Measurements from ENCODE around the gene KRT84. TPM values are rescaled to one million over a fixed set of nuclear protein-coding genes. Genes with fewer than 3 reads are reported as not detected.

KRT84 gene, protein sequence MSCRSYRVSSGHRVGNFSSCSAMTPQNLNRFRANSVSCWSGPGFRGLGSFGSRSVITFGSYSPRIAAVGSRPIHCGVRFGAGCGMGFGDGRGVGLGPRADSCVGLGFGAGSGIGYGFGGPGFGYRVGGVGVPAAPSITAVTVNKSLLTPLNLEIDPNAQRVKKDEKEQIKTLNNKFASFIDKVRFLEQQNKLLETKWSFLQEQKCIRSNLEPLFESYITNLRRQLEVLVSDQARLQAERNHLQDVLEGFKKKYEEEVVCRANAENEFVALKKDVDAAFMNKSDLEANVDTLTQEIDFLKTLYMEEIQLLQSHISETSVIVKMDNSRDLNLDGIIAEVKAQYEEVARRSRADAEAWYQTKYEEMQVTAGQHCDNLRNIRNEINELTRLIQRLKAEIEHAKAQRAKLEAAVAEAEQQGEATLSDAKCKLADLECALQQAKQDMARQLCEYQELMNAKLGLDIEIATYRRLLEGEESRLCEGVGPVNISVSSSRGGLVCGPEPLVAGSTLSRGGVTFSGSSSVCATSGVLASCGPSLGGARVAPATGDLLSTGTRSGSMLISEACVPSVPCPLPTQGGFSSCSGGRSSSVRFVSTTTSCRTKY
- total RNA-seq, result not detected in 2 replicates

DNA sequence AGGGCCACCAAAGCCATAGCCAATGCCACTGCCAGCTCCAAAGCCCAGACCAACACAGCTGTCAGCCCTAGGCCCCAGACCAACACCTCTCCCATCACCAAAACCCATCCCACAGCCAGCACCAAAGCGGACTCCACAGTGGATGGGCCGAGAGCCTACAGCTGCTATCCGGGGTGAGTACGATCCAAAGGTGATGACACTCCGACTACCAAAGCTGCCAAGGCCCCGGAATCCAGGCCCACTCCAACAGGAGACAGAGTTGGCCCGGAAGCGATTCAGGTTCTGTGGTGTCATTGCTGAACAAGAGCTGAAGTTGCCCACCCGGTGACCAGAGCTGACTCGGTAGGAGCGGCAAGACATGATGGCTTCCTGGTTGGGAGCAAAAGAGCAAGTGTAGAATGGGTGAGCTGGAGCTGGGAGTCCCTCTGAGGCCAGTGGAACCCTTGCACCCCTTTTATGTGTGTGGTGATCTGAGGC is at the start of gene KRT84:
TSS of gene KRT84 (minus strand) at position 427 of the 477 bp plus-strand sequence. CDS start at position 360, 67 bp downstream.

DNA sequence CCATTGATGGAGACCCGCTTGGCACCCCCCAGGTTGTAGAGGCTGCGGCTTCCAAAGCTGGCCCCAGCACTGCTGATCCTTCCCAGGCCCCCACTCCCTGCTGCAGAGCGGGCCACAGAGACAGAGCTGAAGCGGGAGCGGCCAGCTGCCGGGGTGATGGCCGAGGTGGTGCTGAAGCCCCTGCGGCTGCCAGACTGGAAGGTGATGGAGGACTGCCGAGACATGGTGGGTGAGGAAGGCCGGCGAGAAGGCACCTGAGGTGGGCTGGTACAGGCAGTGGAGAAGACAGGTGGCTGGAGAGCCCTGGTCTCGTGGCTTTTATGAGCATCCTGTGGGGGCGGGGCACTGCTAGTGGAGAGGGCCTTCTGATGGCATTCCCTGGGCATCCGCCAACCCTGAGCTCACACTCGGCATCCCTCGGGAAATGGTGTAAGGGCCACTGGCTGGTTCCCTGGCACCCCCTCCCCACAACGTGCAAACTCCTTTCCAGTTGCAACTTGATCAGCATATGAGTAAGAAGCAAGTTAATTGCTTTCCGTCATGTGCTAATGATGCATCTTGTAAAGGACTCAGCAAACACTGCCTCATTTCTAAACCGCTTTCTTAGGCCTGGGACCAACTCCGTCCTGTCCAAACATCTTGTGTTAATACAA is 48.8 kb upstream of the KRT84 start, which contains the start of gene KRT75:
TSS of gene KRT75 (minus strand) at position 291 of the 653 bp plus-strand sequence. CDS start at position 224, 67 bp downstream.

DNA sequence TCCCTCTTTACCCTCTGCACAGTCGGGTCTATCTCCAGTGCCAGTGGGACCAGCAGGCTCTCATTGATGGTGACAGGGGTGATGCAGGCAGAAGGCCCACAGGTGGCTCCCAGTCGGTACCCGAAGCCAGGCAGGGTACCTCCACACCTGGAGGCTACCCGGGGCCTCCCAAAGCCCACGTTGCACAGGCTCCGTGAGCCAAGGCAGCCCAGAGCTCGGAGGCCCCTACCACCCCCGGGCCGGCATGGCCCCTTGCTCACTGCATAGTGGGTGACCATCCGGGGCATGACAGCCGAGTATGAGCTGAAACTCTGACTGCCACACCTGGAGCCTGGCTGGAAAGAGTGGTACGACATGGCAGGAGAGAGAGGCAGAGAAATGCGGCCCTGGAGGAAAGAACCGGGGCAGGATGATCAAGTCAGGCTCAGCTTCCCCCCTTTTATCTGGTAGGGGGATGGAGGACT is 20.5 kb upstream of the KRT84 start, which contains the start of gene KRT82:
TSS of gene KRT82 (minus strand) at position 414 of the 464 bp plus-strand sequence. CDS start at position 356, 58 bp downstream.

DNA sequence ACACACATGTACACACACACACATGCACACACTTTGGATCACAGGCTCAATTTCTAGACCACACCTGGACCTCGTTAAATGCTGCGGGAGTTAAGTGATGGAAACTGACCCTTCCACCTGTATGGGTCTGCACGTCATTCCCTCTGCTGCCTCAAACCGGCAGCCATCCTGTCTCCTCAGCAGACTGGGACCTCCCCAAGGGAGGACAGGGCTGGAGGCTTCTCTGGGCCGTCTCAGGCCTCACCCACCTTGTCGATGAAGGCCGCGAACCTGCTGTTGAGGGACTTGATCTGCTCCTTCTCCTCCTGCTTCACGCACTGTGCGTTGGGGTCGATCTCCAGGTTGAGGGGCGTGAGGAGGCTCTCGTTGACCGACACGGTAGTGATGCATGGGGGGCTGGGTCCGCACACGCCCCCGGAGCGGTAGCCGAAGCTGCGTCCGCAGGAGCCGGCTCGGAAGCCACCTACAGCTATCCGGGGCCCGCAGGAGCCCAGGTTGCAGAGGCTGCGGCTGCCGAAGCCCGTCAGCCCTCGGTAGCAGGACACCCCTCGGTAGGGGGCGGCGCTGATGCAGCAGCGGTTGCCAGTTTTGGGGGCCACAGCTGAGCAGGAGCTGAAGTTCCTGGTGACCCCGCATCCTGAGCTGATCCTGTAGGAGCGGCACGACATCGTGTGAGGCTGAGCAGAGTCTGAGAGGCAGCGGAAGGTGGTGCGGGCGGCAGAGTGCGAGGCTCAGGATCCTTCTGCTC is 18.5 kb downstream of the KRT84 start, which contains the start of gene KRT85:
TSS of gene KRT85 (minus strand) at position 744 of the 748 bp plus-strand sequence. CDS start at position 668, 76 bp downstream.

Other genes with a start within 250 kb of the KRT84 start
- gene KRT80, start 193.6 kb downstream of the KRT84 start, total RNA-seq, result 1.1 and 1.5 TPM in 2 replicates
- 332 and 351 TPM in 2 replicates for gene KRT7, start 152.4 kb downstream of the KRT84 start, total RNA-seq
- gene KRT86, start 111.0 kb downstream of the KRT84 start, total RNA-seq, result 0.10 TPM in 1 of 2 replicates, not detected in the other
- 0.20 and 0.67 TPM in 2 replicates for gene KRT81, start 94.1 kb downstream of the KRT84 start, total RNA-seq
- not detected in 2 replicates for gene KRT83, start 64.3 kb downstream of the KRT84 start, total RNA-seq
- gene KRT85, start 18.2 kb downstream of the KRT84 start, total RNA-seq, result not detected in 2 replicates
- not detected in 2 replicates for gene KRT82, start 20.7 kb upstream of the KRT84 start, total RNA-seq
- not detected in 2 replicates for gene KRT75, start 48.7 kb upstream of the KRT84 start, total RNA-seq
- not detected in 2 replicates for gene KRT6B, start 66.5 kb upstream of the KRT84 start, total RNA-seq
- not detected in 2 replicates for gene KRT6C, start 88.2 kb upstream of the KRT84 start, total RNA-seq
- not detected in 2 replicates for gene KRT6A, start 107.6 kb upstream of the KRT84 start, total RNA-seq
- not detected in 2 replicates for gene KRT5, start 134.7 kb upstream of the KRT84 start, total RNA-seq
- under 0.01 TPM in 1 of 2 replicates, not detected in the other for gene KRT71, start 167.5 kb upstream of the KRT84 start, total RNA-seq
- gene KRT74, start 188.2 kb upstream of the KRT84 start, total RNA-seq, result not detected in 2 replicates
- not detected in 2 replicates for gene KRT72, start 215.8 kb upstream of the KRT84 start, total RNA-seq
- gene KRT73, start 232.9 kb upstream of the KRT84 start, total RNA-seq, result not detected in 2 replicates

All from mammary microvascular endothelial cell (primary cell).